Putamen (tissue), 1 donor: Measurements from ENCODE around the gene ESR2.

Source experiments
- DNase-seq: peaks from one replicate; pipeline ENCODE4 v3.0.0-alpha.2; 2016; ENCODE audit warnings: low spot score

The ESR2 gene

DNA sequence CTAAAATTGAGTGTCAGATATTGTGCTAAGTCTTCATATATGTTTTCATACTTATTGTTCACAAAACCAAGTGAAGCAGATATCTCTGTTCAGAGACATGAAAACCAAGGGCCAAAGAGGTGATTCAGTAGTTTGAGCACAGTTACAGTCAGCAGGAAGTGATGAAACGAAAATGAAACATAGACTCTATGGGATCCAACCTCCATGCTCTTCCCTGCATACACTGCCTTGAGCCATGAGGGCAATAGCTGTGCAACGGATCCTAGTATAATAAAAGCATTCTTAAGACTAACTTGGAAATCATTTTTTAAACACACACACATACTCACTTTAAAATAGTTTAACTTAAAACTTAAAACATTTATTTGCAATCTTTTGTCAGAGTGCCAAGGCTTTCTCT lies 27.9 kb downstream of the ESR2 start:
- DNase-seq: no peak

DNA sequence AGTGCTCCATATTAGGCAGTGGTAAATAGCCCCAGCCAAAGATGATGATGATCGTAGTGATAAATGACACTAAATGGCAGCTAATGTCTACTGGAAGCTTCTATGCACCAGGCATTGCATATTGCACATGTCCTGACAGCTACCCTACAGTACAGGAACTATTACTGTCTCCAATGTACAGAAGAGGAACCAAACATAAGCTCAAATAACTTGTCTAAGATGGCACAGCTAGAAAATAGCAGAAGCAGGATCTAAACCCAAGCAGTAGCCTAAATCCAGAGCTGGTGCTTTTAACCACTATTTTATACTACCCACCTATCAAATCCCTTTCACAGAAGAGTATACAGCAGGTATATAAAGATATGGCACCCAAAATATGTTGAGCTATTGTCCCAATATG lies 28.9 kb downstream of the ESR2 start:
- no peak for DNase-seq

DNA sequence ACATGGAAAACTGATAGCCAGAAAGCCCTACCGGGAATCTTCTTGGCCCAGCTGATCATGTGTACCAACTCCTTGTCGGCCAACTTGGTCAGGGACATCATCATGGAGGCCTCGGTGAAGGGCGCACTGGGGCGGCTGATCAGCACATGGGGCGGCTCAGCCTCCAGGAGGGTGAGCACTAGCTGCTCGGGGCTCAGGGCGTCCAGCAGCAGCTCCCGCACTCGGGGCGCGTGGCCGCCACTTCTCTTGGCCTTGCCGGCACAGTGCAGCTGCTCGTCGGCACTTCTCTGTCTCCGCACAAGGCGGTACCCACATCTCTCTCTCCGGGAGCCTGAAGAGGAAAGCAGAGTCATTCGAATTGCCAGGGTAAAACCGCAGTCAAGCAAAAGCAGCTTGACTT lies 33.8 kb downstream of the ESR2 start:
- no peak for DNase-seq

DNA sequence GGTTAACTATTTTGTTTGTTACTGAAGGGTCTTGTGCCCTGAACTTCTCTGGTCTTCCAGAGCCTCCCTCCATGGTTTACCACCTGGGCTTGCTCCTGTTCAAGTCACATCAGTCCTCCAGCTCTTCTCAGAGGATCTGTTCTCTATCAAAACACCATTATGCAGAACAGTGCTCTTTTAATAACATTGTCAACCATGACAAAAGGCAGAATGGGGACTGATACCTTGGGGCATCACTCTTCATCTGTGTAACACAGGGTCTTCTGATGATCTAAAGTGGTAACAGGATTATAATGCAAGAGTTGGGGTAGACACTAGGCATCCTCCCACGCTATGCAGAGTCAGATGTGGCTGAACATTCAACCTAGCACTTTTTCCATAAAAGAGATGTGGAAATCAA lies 38.4 kb downstream of the ESR2 start:
- no peak for DNase-seq

DNA sequence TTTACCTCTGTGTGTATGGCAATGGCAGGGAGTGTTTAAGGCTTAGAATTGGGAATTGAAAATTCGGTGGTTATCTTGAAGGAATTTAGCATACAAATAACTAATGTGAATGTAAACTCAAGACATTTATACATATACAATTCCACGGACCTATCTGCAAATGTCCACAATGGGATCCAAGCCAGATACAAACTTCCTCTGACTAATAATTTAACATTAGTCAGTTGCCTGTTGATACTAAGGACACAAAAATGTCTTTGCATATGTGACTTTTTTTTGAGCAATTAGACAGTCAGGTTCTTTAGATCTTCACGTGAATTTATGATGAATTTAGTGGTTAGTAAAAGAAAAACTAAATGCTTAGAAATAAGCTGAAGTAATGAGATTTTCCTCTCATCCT lies 40.5 kb downstream of the ESR2 start:
- no peak for DNase-seq

DNA sequence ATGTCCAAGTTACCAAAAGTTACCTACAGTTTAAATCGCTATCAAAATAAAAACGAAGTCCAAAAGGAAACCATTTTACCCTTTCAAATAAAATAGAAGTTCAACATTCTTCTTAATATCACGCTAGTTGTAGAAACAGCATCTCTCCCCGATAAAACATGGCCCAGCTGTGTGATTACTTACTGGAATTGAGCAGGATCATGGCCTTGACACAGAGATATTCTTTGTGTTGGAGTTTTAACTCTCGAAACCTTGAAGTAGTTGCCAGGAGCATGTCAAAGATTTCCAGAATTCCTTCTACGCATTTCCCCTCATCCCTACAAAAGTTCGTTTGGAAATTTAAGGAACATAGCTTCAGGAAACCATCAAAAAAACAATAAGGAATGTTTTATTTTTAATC lies 44.8 kb downstream of the ESR2 start:
- no peak for DNase-seq

DNA sequence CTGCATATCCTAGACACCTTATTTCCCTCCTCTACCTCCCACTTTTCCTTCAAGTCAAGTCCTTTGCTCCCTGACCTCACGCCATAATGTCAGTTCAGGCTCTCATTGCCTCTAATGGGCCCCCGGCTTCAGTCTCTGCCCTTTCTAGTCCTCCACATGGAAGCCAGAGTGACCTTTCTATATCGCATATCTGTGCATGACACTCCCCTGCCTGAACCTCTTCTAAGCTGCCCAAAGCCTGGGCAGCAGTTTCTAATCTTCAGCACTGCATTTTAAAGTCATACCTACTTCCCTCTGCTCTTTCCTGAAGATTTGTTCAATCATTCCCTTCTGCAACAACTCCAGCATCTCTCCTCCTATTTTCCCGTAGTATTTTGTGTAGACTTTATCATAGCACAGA lies 45.5 kb downstream of the ESR2 start:
- no peak for DNase-seq

DNA sequence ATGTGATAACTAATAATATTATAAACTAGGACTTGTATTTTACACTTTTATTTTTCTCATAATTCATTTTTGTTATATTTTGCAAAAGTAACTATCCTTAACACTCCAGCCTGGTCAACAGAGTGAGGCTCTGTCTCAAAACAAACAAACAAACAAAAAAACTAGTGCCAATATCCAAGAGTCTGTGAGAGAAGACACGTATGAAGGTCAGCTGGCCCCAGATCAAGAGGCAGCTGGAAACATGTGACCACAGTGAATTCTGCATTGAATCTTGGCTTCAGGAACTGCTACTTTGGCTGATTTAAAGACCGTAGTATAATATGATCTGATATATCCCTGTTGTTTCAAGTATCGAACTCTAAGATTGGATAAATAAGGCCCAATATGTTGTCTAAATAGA lies 47.0 kb downstream of the ESR2 start:
- no peak for DNase-seq

DNA sequence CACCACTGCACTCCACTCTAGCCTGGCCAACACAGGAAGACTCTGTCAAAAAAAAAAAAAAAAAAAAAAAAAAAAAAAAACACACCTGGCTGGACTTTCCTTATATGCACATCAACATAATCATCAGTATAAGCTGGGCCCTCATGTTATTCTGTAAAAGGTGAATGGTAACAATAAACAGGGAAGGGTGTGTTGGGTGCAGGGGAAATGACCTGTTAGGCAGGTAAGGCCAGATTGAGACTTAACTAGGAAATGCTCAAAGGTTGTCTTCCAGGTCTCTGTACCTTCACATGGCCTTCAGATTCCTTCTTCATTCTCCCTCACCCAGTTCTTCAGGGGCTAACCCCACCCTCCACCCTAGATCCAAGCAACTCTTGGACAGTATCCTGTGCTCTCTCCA lies 47.5 kb downstream of the ESR2 start:
- DNase-seq: no peak

DNA sequence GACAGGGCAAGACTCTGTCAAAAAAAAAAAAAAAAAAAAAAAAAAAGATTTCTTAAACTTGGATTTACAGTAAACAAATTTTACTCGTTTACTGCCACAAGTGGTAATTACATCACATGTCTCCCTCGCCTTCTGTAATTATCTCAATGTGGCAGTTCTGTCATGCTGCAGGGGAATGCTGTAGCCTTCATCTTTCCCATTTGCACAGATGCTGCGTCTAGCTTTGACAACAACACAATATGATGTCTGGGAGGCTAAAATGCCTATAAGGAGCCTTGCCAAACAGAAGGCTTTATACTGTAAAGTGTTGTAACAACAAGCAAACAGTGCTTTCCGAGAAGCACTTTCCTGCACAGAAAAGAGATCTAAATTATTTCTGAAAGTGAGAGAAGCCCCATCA lies 48.7 kb downstream of the ESR2 start:
- DNase-seq: no peak

DNA sequence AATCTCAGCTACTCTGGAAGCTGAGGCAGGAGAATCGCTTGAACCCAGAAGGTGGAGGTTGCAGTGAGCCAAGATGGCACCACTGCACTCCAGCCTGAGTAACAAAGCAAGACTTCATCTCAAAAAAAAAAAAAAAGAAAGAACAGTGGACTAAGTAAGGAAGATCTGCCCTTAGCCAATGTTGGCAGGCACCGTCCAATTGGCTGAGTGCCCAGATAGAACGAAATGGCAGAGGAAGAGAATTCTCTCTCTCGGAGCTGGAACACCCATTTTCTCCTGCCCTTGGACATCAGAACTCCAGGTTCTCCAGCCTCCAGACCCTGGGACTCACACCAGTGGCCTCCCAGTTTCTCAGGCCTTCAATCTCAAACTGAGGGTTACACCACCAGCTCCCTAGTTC lies 49.9 kb downstream of the ESR2 start:
- DNase-seq: no peak

DNA sequence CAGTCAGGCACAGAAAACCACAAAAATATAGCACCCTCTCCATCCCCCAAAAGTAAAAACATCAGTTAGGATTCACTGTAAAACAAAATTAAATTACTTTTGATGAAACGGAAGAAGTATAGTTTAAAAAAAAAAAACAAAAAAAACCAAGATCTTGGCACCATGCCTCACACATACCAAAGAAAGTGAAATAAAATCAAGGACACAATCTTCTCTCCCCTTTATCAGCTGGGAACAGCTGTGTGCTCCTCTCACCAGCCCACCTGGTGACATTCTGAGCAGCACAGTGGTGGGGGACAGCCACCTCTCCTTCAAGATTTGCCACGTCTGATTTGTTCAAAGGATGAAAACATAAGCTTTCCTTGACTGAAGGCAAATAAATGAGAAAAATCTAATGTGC lies 55.5 kb downstream of the ESR2 start:
- DNase-seq: no peak

DNA sequence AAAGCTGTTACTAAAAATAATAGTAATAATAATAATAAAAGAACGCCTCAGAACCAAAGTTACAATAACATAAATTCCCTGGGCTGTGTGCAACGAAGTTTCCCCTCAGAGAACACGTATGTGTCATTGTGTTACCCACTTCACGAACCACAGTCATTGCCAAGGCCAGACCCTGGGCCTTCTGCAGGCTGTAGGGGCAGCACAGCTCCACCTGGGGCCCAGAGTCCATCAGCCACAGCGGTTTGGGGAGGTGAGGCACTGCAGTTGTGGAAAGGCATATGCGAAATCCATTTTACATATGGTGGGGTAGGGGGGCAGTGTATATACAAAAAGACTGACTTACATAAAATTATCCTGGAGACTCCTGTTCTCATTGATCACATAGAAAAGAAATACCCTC lies 56.1 kb downstream of the ESR2 start:
- DNase-seq: no peak

DNA sequence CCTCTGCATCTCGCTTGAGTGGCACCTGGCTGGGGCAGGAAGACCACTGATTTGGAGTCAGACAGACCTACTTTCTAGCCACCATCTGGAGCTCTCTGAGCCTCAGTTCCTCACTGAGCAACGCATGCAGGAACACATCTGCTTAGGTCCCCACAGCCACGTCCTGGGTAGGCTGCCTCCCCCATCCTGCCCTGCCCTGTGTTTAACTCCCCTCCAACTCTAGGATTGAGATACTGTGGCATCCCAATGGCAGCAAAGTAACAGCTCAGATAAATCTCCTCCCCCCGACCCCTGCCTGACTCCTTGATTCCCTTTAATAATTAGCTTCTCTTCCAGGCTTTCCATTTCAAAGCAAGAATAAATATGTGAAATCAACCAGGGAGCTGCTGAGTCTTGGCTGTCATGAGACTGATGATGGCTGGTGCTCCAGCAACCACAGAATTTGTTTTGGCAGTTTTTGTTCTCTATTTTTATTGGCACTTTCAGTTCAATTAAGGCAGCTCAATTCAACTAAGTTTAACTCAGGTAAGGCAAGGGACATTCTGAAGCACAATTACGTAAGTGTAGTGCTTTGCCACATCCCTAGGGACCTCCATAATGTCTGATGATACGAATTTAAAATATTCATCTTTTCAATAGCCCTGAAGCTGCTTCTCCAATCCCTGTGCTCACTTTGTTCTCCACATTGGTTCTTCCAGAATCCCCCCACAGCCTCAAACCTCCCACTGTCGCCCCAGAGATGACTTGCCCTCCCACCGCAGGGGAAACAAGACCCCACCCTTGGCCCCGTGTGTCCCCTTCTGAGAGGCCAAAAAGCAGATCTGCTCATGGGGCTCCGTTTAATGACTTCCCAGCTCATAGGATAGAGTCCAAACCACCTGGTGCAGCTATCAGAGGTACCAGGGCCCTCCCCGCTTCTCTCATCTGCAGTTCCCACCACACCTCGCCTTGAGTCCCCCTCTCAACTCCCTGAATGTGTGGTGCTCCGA lies 58.2 kb downstream of the ESR2 start:
- DNase-seq: no peak

DNA sequence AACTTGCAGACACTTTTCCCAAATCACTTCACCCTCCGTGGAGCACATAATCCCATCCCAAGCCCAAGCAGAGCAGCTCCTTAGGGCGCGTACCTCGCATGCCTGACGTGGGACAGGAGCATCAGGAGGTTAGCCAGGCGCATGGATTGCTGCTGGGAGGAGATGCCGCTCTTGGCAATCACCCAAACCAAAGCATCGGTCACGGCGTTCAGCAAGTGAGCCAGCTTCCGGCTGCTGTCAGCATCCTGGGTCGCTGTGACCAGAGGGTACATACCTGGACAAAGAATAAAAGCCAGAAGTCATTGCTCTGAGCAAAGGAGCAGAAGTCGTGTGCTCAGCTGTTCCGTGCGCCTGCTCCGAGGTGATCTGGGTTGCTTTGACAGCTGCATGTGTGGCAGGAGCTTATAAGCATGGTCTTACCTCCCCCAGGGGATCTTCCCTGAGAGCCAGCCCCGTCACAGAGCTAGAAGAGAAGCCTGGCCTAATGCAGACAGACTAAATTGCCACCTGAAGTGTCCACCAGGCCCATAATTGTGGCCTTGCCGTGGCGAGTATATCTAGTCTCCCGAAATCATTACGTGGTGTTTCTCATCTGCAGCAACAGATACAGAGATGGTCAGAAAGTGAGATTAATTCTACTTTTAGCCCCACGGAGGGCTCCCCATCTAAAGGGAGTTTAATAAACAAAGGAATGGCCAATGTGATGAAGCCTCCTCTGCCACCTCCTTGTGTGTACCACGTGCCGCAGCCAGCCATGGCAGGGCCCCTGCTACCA lies 59.1 kb downstream of the ESR2 start:
- DNase-seq: no peak

DNA sequence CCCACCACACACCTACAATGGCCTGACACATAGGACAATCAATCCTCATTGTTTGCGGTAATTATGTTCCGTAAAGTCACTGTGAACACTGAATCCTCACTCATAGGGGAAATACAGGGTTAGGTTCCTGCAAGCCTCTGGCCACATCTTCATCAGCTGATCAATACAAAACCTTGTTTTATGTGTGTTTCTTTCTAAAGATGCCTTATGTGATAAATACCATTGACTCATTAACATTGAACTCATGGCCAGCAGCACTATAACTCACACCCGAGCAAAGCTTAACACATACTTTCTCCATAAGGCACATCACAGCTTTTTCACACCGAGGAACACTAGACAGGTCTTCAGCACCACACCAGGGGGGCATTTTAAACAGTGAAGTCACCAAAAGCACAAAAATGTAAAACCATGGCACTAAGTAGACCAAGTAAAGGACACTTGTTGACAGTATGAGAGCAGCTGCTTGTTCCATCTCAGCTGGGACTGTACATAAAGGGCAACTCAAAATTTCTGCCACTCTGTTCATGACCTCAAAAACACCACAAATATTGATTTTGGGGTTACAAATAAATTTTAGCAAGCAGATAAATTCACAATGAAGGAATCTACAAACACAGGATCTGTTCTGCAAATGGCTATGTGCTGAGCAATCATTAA lies 60.5 kb downstream of the ESR2 start:
- no peak for DNase-seq

DNA sequence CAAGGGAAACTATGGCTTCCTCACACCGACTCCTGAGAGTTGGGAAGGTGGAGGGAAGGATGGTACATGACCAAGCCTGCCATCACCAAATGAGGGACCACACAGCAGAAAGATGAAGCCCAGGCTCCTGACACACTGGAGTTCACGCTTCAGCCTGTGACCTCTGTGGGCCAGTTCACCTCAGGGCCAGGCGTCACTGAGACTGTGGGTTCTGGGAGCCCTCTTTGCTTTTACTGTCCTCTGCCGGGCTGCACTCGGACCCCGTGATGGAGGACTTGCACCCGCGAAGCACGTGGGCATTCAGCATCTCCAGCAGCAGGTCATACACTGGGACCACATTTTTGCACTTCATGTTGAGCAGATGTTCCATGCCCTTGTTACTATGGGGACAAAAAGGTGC lies 61.2 kb downstream of the ESR2 start:
- no peak for DNase-seq

DNA sequence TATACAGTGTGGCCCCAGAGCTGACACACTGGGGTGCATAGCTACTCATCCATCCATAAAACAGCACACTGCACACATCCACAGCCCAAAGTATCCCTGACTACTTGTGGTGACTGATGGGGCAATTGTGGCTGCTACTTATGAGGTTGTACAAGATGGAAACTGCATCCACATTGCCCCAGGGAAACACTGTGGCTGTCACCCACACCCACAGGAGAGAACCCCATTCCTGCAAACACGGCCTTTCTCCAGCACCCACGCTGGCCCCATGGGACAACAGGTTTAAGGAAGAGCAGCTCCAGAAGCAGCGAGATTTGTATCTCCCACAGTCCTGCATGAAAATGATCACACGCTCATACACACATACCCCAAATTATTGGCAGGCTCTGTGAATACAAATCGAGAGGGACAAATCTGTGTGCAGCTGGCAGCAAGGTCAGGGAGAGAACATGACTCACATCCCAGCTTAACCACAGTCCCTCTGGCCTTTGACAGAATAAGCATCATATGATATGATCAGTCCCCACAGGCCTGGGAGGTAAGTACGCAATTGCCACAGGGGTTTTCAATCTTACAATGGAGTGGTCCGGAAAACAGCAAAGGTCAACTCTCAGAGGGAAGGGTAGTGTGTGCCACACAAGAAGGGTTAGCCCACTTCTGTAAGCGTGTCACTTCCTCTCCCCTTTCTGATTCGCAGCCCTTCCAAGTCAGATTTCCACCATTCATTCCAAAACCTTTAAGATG lies 61.9 kb downstream of the ESR2 start:
- no peak for DNase-seq

DNA sequence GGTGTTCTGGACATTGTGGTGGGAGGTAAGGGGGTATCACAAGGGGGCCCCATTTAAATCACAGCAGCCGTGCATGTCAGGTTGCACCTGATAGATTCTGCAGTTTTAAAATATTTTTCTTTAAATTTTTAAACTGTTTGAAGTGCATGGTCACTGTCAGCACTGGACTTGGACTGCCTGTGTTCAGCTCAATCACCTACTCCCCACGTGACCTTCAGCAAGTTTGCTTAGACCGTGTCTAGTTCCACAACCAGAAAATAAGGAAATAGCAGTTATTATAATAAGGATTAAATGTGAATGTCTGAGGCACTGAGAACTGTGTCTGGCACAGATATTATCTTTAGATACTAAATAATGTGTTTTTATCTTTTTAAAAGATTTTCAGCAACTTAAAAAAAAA lies 64.7 kb downstream of the ESR2 start:
- no peak for DNase-seq

DNA sequence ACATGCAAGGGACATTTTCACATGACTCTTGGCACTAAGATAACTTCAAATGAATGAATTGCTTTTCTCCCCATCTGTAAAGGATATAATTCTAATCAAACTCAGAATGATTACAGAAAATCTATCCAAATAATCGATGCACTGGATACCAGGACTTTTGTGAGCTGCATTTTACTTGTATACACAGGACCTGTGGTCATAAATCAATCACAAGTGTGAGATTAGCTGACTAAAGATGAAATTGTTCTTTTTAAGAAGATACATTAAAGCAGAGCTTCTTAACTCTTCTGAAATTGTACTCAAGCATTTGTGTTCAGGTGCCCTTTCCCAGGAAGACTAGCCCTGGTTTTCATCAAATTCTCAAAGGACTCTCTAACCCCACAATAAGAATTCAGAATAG lies 66.3 kb downstream of the ESR2 start:
- DNase-seq: no peak

DNA sequence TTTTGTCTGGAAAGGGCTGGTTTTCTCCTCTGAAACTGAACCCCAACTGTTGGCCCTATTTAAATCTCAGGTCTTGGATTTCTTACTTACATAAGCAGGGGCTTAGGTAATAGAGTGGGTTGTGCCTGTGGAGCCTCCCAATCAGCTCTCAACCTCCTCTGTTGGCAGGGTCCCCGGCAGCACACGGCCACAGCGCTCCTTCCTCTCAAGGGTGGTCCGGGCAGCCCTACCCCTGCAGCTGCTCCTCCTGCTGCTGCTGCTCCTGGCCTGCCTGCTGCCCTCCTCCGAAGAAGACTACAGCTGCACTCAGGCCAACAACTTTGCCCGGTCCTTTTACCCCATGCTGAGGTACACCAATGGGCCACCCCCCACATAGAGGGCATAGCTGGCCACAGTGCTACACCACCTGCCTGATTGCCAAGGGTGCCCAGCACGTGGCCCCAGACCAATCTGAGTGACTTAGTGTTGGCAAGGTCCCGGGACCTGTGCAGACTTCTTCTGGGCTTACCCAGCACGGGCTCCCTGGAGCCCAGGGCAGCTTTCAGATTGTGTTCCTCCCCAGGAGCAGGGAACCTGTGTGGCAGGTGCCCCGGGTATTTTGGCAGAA lies 68.9 kb downstream of the ESR2 start:
- DNase-seq: no peak
